Astrocyte (in vitro differentiated cells and primary cell): ENCODE results near the gene NPTXR. TPM values are rescaled to one million over a fixed set of nuclear protein-coding genes. Genes with fewer than 3 reads are reported as not detected.

ENCODE experiments used
- DNase-seq: peaks from one replicate; pipeline ENCODE4 v3.0.0-alpha.2; 2010; ENCODE audit warnings: low read depth
- FAIRE-seq: peaks from 2 replicates; lab custom pipeline; 2011; peaks lifted over from hg19 to GRCh38; lab: Jason Lieb, UNC
- H2AFZ ChIP-seq: 2 replicates; pipeline ENCODE4 v1.6.0; 2012; ENCODE audit warnings: low read depth, low read length, inconsistent platforms
- H3K27ac ChIP-seq: 2 replicates; pipeline ENCODE4 v1.5.1; 2011; ENCODE audit warnings: low read depth, low read length, inconsistent platforms
- H3K27me3 ChIP-seq: 2 replicates; pipeline ENCODE4 v1.6.0; 2011; ENCODE audit warnings: low read length, inconsistent platforms; ENCODE audit not compliant: insufficient read depth
- H3K36me3 ChIP-seq: 2 replicates; pipeline ENCODE4 v1.5.1; 2011; ENCODE audit warnings: low read length, inconsistent platforms; ENCODE audit not compliant: insufficient read depth
- H3K4me1 ChIP-seq: 2 replicates; pipeline ENCODE4 v1.5.1; 2011; ENCODE audit warnings: low read length, inconsistent platforms; ENCODE audit not compliant: insufficient read depth
- H3K4me2 ChIP-seq: 2 replicates; pipeline ENCODE4 v1.6.0; 2012; ENCODE audit warnings: low read length, inconsistent platforms
- H3K4me3 ChIP-seq: 2 replicates; pipeline ENCODE4 v1.5.1; 2011; ENCODE audit warnings: low read depth, mild to moderate bottlenecking, low read length, inconsistent platforms; ENCODE audit not compliant: insufficient read depth
- H3K79me2 ChIP-seq: 2 replicates; pipeline ENCODE4 v1.6.0; 2012; ENCODE audit warnings: mild to moderate bottlenecking, low read length, inconsistent platforms; ENCODE audit not compliant: insufficient read depth
- H3K9ac ChIP-seq: 2 replicates; pipeline ENCODE4 v1.6.0; 2012; ENCODE audit warnings: mild to moderate bottlenecking, low read length, inconsistent platforms
- H3K9me3 ChIP-seq: 2 replicates; pipeline ENCODE4 v1.5.1; 2012; ENCODE audit warnings: low read depth, mild to moderate bottlenecking, low read length, inconsistent platforms; ENCODE audit not compliant: insufficient read depth
- H4K20me1 ChIP-seq: 2 replicates; pipeline ENCODE4 v1.6.0; 2012; ENCODE audit warnings: low read length, inconsistent platforms; ENCODE audit not compliant: insufficient read depth
- H3K27ac Mint-ChIP-seq: one replicate; pipeline ENCODE4 v1.8.0; 2021; ENCODE audit warnings: mild to moderate bottlenecking, mixed read lengths; ENCODE audit not compliant: unreplicated experiment
- H3K27me3 Mint-ChIP-seq: one replicate; pipeline ENCODE4 v1.8.0; 2021; ENCODE audit warnings: low read depth, mixed read lengths; ENCODE audit not compliant: unreplicated experiment
- H3K36me3 Mint-ChIP-seq: one replicate; pipeline ENCODE4 v1.8.0; 2021; ENCODE audit warnings: low read depth, mixed read lengths; ENCODE audit not compliant: unreplicated experiment
- H3K4me1 Mint-ChIP-seq: one replicate; pipeline ENCODE4 v1.8.0; 2021; ENCODE audit warnings: low read depth, mixed read lengths; ENCODE audit not compliant: unreplicated experiment
- H3K4me3 Mint-ChIP-seq: one replicate; pipeline ENCODE4 v1.8.0; 2021; ENCODE audit warnings: mild to moderate bottlenecking, moderate library complexity, mixed read lengths; ENCODE audit not compliant: unreplicated experiment
- H3K9me3 Mint-ChIP-seq: one replicate; pipeline ENCODE4 v1.8.0; 2021; ENCODE audit warnings: mild to moderate bottlenecking, mixed read lengths; ENCODE audit not compliant: unreplicated experiment
- CTCF ChIP-seq: IDR thresholded peaks from 2 replicates; pipeline ENCODE4 v1.5.1; 2011; ENCODE audit warnings: low read depth, mild to moderate bottlenecking, inconsistent platforms, low read length, moderate library complexity; ENCODE audit not compliant: insufficient read depth
- EZH2 ChIP-seq: IDR thresholded peaks from 2 replicates; pipeline ENCODE4 v1.6.1; 2012; ENCODE audit warnings: mild to moderate bottlenecking, low read length, inconsistent platforms; ENCODE audit not compliant: insufficient read depth
- total RNA-seq: library from RNA; stranded (reverse); gene quantifications from 2 replicates; pipeline ENCODE4 v1.2.1, GENCODE V29; 2021

The NPTXR gene
- total RNA-seq, 1 donor from 2014 or later, result 5.4 TPM

GRCh38 chr22:38786631-38787030 lies 57.2 kb downstream of the NPTXR start:
- Mint-ChIP-seq H3K27me3 (no peaks in the 10 kb centered on the region), H3K4me1 (peaks cover 23% of the 10 kb centered on the region), H3K9me3 (no peaks in the 10 kb centered on the region), H3K36me3 (peaks cover 5% of the 10 kb centered on the region), H3K27ac (no peak overlapping the region), H3K4me3 (no peak overlapping the region)
- Histone ChIP-seq H3K79me2 (no peaks in the 10 kb centered on the region), H3K9ac (no peak overlapping the region), H3K9me3 (no peaks in the 10 kb centered on the region), H3K4me2 (no peak overlapping the region), H3K4me1 (peaks cover 38% of the 10 kb centered on the region), H3K27me3 (no peaks in the 10 kb centered on the region), H3K27ac (no peak overlapping the region), H2AFZ (no peak overlapping the region), H4K20me1 (peaks cover 3% of the 10 kb centered on the region), H3K36me3 (peaks cover 8% of the 10 kb centered on the region), H3K4me3 (no peak overlapping the region)
- TF ChIP-seq CTCF (no peak), EZH2 (no peak)
- no peak for FAIRE-seq
- no peak for DNase-seq

- no peak overlapping the region for H3K9ac ChIP-seq
- no peaks in the 10 kb centered on the region for H3K9me3 Mint-ChIP-seq
- peaks cover 3% of the 10 kb centered on the region for H4K20me1 ChIP-seq
- H3K4me2 ChIP-seq, result no peak overlapping the region
- H3K9me3 ChIP-seq, result no peaks in the 10 kb centered on the region
- peaks cover 9% of the 10 kb centered on the region for H3K36me3 Mint-ChIP-seq
- H2AFZ ChIP-seq, result no peak overlapping the region
- H3K36me3 ChIP-seq, result no peaks in the 10 kb centered on the region
- H3K27ac ChIP-seq, result no peak overlapping the region
- DNase-seq (no peak), FAIRE-seq (no peak)
- H3K4me3 ChIP-seq, result no peak overlapping the region
- no peak overlapping the region for H3K4me3 Mint-ChIP-seq
- peaks cover 2% of the 10 kb centered on the region for H3K27me3 Mint-ChIP-seq
- no peaks in the 10 kb centered on the region for H3K79me2 ChIP-seq
- peaks cover 38% of the 10 kb centered on the region for H3K4me1 ChIP-seq
- no peak for TF ChIP-seq EZH2
- no peak for TF ChIP-seq CTCF
- H3K4me1 Mint-ChIP-seq, result peaks cover 23% of the 10 kb centered on the region
- H3K27ac Mint-ChIP-seq, result no peak overlapping the region
- H3K27me3 ChIP-seq, result no peaks in the 10 kb centered on the region
These were observed 59.0 kb downstream of the NPTXR start for GRCh38 chr22:38784856-38785255.

- no peaks in the 10 kb centered on the region for H3K36me3 ChIP-seq
- no peak overlapping the region for H3K4me2 ChIP-seq
- TF ChIP-seq EZH2, result no peak
- no peak for TF ChIP-seq CTCF
- peaks cover 10% of the 10 kb centered on the region for H3K36me3 Mint-ChIP-seq
- H3K27ac Mint-ChIP-seq, result no peak overlapping the region
- no peak overlapping the region for H3K4me3 Mint-ChIP-seq
- H4K20me1 ChIP-seq, result peaks cover 3% of the 10 kb centered on the region
- H3K4me1 ChIP-seq, result peaks cover 36% of the 10 kb centered on the region
- FAIRE-seq (no peak), DNase-seq (no peak)
- H3K27me3 ChIP-seq, result no peaks in the 10 kb centered on the region
- H3K79me2 ChIP-seq, result no peaks in the 10 kb centered on the region
- H3K9ac ChIP-seq, result no peak overlapping the region
- no peak overlapping the region for H3K27ac ChIP-seq
- no peaks in the 10 kb centered on the region for H3K9me3 Mint-ChIP-seq
- H3K4me3 ChIP-seq, result no peak overlapping the region
- H3K9me3 ChIP-seq, result no peaks in the 10 kb centered on the region
- peaks cover 23% of the 10 kb centered on the region for H3K4me1 Mint-ChIP-seq
- H2AFZ ChIP-seq, result no peak overlapping the region
- peaks cover 2% of the 10 kb centered on the region for H3K27me3 Mint-ChIP-seq
These were observed 59.8 kb downstream of the NPTXR start for GRCh38 chr22:38784035-38784434.
